GM19328 (cell line): Measurements from ENCODE around the gene MYO7B.

Experiments used
- ATAC-seq: cut with Tn5 transposase; IDR thresholded peaks from one replicate; pipeline ENCODE4 v1.9.1; 2021; ENCODE audit warnings: mild to moderate bottlenecking, moderate library complexity; ENCODE audit not compliant: unreplicated experiment

The MYO7B gene

DNA sequence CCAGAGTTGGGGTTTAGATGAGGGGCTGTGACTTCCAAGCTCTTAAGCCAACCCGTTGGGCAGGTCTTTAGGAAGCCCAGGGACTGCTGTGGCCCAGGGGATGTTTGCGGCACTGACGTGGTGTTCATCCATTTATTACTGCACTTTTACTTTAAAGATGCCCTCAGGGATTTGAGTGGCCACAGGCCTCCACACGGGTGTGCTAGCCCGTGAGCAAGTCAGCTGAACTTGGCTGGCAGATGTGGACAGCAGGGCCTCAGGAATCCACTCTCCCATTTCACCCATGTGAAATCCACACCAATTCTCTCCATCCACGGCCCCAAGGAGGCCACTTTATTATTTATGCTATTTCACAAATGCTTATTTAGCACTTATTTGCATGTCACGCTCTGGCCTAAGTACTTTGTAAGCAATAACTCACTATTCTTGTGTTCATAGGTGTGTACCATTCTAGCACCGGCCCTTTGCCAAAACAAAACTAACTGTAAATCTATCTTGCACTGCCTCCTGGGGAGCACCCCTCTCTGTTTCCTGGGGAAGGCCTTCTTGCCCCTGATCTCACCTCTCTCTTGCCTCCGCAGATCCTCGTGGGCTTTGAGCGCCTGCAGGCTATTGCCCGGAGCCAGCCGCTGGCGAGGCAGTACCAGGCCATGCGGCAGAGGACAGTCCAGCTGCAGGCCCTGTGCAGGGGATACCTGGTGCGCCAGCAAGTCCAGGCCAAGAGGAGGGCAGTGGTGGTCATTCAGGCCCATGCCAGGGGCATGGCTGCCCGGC lies 71.3 kb downstream of the MYO7B start:
- no peak for ATAC-seq

- ATAC-seq, result no peak
Observed at GRCh38 chr2:127607399-127607908, 72.0 kb downstream of the MYO7B start.

- no peak for ATAC-seq
Observed at GRCh38 chr2:127608061-127609030, 72.9 kb downstream of the MYO7B start.

DNA sequence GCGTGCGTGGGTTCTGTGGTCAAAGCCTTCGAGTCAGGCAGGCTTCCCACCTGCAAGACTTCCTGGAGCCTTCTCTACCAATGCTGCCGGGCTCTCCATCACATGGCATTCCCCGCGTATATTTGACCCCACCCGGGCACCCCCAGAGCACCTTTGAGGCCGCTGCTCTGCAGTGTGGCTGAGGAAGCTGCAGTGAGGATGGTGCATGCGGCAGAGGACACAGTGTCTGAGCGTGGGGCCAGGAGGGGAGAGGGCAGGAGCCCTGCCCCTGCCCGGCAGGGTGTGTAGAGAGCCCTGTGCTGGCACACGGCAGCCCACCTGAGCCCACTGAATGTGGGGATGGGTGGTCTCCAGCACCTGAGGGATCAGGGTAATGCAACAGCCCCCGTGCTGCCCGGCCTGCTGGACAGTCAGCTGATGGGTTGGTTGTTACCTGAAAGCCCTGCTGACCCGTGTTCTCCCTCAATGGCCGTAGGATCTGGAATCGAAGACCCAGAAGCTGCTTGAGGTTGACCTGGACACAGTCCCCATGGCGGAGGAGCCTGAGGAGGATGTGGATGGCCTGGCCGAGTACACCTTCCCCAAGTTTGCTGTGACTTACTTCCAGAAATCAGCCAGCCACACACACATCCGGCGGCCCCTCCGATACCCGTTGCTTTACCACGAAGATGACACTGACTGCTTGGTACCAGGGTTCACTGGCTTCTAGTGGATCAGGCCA lies 73.7 kb downstream of the MYO7B start:
- no peak for ATAC-seq

DNA sequence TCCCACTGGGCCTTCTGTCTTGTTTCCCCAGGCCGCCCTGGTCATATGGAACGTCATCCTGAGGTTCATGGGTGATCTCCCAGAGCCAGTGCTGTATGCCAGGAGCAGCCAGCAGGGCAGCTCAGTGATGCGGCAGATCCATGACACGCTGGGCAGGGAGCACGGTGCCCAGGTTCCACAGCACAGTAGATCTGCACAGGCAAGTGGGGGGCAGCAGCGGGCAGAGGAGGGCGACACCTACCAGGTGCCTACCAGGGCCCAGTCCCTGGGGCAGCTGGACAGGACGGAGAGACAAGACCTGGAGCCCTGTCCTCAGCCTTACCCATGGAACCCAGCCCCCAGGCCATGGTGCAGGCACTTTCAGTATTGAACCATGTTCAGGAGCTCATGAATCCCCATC lies 74.3 kb downstream of the MYO7B start:
- no peak for ATAC-seq

DNA sequence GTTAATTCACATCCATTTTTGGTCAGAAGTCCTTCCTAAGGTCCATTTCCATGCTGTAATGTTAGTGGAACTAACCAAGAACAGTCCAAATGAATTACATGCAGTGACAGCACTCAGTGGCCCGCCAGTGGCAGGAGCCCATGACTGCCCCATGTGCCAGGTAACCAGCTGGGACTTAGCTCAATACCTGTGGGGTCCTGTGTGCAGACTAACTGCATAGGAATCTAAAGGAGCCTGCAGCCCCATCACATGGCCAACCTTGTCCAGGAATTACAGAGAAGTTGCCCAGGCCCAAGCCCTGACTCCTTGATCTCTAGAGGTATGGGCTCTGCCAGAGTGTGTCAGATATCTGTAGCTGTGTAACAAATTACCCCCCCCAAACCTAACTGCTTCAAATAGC lies 75.1 kb downstream of the MYO7B start:
- no peak for ATAC-seq

DNA sequence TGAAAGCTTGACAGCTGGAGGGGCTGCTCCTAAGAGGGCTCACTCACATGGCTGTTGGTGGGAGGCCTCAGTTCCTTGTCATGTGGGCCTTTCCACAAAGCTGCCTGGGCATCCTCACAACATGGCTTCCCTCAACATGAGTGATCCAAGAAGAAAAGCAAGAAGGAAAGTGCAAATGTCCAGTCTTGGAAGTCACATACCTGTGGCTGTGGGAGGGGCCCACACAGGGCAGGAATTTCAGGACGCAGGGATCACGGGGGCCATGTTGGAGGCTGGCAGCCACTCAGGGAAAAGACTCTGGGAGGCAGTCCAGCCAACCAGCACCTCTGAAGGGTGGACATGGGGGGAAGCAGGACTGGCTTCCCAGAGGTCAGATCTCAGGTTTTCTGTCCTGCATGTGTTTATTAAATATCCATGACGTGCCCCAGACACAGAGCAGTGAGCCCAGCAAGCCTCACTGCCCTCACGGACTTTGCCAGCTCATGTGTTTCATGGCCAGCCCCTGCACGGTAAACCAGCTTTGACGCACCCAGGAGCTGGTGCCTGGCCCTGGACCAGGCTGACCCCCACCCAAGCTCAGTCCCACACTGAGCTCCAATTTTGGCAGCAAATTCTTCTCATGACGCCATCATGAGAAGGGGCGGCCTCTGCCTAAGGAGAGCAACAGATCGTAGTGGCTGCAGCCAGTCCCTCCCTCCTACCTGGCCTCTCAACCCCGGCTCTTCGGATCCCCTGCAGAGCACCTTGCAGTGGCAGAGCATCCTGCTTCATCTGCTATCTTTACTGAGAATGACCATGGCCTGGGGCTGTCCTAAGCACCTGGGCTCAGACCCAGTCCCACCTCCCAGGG lies 75.8 kb downstream of the MYO7B start:
- no peak for ATAC-seq

DNA sequence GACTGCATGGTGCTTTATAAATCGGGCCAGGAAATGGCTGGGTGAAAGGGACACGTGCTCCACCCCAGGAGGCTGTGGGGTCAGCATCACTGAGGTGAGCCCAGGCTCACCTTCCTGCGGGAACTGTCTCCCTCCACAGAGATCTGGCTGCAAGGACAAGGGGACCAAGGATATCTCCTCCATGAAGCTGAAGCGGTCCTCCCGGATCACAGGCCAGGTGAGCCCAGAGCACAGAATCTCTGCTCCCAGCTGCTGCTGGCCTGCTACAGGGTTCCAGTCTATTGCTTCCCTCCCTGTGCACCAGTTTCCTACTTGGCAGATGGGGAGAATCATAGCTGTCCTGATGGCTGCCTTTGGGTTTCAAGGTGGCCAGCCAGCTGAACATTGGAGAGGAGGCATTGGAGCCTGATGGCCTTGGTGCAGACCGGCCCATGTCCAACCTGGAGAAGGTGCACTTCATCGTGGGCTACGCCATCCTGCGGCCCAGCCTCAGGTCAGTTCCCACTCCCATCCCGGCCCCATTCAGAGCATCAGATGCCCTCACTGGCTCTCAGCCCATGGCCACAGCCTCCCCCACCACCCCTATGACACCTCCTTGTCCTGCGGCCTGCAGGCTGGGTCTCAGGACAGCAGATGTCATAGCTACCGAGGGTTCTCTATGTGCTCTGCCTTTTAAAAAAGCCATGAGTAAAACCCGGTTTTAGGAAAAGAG lies 76.8 kb downstream of the MYO7B start:
- ATAC-seq, result no peak

GRCh38 chr2:127614246-127614645 lies 78.8 kb downstream of the MYO7B start:
- ATAC-seq, result no peak

DNA sequence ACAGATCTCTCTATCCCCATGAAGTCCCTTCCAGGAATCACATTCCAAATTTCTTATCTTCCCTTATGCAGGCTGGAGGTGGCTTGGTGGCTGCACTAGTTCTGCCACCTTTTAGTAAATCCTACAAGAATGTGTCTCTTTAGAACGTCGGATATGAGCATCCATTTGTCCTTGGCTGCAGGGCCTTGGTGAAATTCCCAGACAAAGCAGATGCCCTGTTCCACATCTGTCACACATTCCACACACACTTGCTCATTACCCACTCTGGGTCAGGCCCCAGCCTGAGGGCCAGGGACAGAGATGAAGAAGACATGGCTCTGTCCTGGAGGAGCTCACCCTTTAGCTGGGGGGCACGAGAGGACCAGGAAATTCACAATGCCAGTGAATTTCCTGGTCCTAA lies 79.2 kb downstream of the MYO7B start:
- no peak for ATAC-seq

DNA sequence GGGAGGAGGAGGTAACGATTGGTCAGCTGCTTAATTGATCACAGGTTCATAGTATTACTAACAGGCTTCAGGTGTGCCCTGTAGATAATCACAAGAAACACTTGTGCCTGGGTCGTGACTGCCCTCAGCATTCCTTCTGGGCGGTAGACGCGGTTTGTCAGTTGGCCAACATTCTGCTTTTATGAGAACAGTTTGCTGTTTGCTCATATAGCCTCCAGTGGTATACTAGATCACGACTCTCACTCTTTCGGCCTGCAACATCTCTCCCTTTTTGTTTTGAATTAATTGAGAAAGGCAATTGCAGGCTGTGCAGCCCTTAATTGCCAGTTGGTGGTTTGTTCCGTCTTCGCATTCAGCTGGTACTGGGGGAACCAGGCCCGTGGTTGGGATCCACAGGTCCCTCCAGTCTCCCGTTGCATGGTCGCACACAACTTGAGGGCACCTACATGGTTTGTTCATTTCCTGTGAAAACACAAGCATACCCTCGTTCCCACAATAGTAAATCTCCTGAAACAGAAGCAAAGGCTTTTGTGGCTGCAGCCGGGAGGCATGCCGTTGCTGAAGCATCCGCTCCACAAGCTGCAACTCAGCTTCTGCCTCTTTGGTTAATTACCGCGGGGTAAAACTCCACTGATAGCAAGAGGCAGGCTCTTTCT lies 80.2 kb downstream of the MYO7B start:
- no peak for ATAC-seq

GRCh38 chr2:127618551-127619202 lies 83.2 kb downstream of the MYO7B start:
- ATAC-seq, result no peak

DNA sequence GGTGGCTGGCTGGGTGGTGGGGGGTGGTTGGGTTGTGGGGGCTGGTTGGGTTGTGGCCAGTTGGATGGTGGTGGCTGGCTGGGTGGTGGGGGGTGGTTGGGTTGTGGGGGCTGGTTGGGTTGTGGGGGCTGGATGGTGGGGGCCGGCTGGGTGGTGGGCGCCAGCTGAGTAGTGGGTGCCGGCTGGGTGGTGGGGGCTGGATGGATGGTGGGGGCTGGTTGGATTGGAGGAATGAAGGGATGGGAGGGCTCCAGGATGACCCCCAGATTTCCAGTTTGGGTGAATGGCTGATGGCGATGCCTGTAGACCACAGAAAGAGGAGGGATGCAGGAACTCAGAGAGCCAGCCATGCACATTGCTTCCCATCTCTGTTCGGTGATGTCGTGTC lies 83.7 kb downstream of the MYO7B start:
- no peak for ATAC-seq

DNA sequence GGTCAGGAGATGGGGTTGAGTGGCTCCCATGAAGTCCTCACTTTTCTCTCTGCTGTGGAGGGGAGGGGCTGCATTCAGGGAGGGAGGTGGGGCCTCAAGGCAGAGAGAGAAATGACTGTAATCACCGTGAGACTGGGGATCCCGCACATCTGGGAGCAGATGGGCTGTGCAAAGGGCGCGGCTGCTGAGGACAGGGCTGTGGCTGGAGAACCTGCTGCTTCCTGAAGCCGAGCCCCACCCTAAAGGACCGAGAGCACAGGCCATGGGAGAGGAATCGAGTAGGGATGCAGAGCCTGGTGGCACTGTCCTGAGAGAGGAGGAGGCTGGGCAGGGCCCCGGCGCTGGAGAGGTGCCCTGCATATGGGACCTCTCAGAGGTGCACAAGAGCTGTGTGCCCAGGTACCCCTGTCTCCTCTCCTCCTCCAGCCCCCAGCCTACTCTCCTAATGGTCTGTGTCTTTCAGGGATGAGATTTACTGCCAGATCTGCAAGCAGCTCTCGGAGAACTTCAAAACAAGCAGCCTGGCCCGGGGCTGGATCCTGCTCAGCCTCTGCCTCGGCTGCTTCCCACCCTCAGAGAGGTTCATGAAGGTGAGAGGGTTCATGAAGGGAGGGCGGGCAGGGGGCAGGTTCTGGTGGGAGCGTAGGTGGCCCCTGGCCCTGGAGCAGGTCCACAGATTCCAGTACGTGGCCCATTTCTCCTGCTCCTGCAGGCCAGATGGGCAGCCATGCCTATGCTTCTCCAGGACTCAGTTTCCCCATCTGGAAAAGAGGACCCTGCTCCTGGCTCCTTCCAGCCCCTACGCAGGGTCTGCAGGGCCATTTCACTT lies 84.6 kb downstream of the MYO7B start:
- ATAC-seq, result no peak

GRCh38 chr2:127620866-127621265 lies 85.4 kb downstream of the MYO7B start:
- ATAC-seq, result no peak

- ATAC-seq, result no peak
Observed at GRCh38 chr2:127621981-127622431, 86.5 kb downstream of the MYO7B start.

DNA sequence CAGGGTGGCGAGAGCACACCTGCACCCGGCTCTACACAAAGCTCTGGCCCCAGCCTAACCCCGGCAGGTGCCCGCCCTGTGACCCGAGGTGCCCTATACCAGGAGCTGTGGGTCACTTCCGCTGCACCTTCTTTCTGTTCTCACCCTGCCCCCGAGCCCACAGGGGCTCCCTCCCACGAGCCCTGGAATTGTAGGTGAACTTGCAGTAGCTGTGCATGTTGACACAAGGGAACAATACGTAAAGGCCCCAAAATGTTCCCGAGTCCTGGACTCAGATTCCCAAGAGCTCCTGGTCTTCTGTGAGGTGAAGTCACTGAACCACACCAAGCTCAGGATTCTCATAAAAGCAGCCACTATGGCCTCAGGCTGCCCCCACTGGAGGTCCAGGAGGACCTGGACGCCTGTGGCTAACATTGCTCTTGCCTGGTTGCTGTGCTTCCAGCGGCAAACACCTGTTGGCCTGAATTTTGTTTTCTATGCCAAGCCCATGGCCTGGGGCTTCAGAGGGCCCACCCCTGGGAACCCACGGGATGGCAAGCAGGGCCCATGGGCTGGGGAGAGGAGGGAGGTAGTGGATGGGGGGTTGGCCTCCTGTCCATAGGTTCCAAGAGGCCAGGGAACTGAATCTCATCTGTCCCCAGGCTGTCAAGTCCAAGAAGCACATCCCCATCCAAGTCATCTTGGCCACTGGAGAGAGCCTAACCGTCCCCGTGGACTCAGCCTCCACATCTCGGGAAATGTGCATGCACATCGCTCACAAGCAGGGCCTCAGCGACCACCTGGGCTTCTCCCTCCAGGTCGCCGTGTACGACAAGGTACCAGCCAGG lies 87.3 kb downstream of the MYO7B start:
- no peak for ATAC-seq
